ENCODE data around the gene SKIC2.
"Not testable (repeated sequence)": the region's sequence is repeated elsewhere in the genome, so short reads cannot be mapped to it uniquely, and the experiment has no call there.

SKIC2 gene

DNA sequence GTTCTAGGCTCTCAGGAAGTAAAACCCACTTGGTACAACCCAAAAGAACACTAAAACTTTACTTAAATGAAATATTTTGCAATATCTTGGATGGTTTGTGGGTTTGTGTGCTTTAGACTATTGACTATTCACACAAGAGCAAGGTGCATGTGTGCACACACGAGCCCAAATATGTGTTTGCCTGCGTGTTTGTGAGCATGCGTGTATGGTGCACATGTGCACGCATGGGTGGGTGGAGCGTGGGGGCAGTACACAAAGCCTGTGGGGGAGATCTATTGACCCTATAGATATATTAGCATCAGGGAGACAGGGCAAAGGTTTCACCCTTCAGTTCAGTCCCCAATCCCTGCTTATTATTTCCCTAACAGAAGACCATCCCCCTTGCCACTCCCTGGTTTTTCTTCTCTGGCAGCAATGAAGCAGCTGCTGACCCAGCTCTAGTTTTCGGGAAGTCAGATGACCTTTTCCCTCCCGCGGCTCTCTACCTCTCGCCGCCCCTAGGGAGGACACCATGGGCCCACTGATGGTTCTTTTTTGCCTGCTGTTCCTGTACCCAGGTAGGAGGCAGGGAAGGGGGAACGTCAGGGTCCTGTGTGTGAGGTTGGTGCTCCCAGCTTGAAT is 31.6 kb upstream of the SKIC2 start, which contains the start of gene C2:
TSS of gene C2 (plus strand) at position 476 of the 621 bp plus-strand sequence. CDS start at position 512, 36 bp downstream.
- Histone ChIP-seq H3K36me3 (ENCODE audit: control insufficient read depth, insufficient read depth, low read length) (no peaks in the 10 kb centered on the region), H3K4me3 (ENCODE audit: insufficient read depth, low read depth, low read length, poor library complexity, severe bottlenecking) (no peak within 1 kb of the TSS), H3K9me3 (ENCODE audit: control insufficient read depth, low read length) (no peaks in the 10 kb centered on the region), H3K27ac (ENCODE audit: insufficient read depth, low read length, poor library complexity, severe bottlenecking) (no peak within 1 kb of the TSS), H3K4me1 (ENCODE audit: control insufficient read depth, insufficient read depth, low read length, poor library complexity, severe bottlenecking) (no peaks in the 10 kb centered on the region), H3K27me3 (replicated peaks; ENCODE audit: control insufficient read depth, insufficient read depth, low read length, poor library complexity, severe bottlenecking) (no peaks in the 10 kb centered on the region)
- DNase-seq, result no peak

DNA sequence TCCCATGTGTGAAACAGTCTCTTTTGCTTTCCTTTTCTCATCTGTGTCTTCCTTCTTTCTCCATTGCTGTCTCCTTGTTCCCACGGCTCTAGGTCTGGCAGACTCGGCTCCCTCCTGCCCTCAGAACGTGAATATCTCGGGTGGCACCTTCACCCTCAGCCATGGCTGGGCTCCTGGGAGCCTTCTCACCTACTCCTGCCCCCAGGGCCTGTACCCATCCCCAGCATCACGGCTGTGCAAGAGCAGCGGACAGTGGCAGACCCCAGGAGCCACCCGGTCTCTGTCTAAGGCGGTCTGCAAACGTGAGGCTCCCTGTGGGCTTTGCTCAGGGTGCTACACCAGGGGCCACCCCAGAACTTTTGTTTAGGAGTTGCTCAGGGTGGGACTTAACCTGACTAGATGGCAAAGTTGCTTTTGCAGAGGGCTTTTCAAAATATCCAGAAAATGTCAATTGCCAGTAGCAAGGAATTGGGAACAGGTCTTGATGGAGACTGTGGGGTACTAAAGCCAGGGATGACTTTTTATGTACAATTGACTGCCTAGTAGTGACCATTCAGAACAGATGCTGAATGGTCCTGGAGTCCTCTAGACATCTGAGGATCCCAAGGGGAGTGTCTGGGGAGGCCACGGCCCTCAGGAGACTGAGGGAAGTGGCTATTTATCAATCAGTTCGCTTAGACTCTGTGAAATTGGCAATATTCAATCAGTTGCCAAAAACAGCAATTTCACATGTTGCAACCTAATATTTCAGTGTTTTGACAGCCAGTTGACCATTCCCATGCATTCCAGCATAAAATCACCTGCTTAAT is 30.9 kb upstream of the SKIC2 start:
- Histone ChIP-seq H3K9me3 (ENCODE audit: control insufficient read depth, low read length) (no peaks in the 10 kb centered on the region), H3K4me3 (ENCODE audit: insufficient read depth, low read depth, low read length, poor library complexity, severe bottlenecking) (no peak overlapping the region), H3K4me1 (ENCODE audit: control insufficient read depth, insufficient read depth, low read length, poor library complexity, severe bottlenecking) (no peaks in the 10 kb centered on the region), H3K27me3 (replicated peaks; ENCODE audit: control insufficient read depth, insufficient read depth, low read length, poor library complexity, severe bottlenecking) (no peaks in the 10 kb centered on the region), H3K36me3 (ENCODE audit: control insufficient read depth, insufficient read depth, low read length) (no peaks in the 10 kb centered on the region), H3K27ac (ENCODE audit: insufficient read depth, low read length, poor library complexity, severe bottlenecking) (no peak overlapping the region)
- no peak for DNase-seq

DNA sequence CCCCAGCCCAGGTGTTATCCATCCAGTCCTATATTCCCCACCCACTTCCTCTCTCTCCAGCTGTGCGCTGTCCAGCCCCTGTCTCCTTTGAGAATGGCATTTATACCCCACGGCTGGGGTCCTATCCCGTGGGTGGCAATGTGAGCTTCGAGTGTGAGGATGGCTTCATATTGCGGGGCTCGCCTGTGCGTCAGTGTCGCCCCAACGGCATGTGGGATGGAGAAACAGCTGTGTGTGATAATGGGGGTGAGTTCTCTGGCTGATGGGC is 30.4 kb upstream of the SKIC2 start:
- DNase-seq, result no peak
- H3K4me1 ChIP-seq (ENCODE audit: control insufficient read depth, insufficient read depth, low read length, poor library complexity, severe bottlenecking), result no peaks in the 10 kb centered on the region
- H3K27ac ChIP-seq (ENCODE audit: insufficient read depth, low read length, poor library complexity, severe bottlenecking), result no peak overlapping the region
- no peaks in the 10 kb centered on the region for H3K9me3 ChIP-seq (ENCODE audit: control insufficient read depth, low read length)
- no peaks in the 10 kb centered on the region for H3K36me3 ChIP-seq (ENCODE audit: control insufficient read depth, insufficient read depth, low read length)
- no peaks in the 10 kb centered on the region for H3K27me3 ChIP-seq (replicated peaks; ENCODE audit: control insufficient read depth, insufficient read depth, low read length, poor library complexity, severe bottlenecking)
- no peak overlapping the region for H3K4me3 ChIP-seq (ENCODE audit: insufficient read depth, low read depth, low read length, poor library complexity, severe bottlenecking)

DNA sequence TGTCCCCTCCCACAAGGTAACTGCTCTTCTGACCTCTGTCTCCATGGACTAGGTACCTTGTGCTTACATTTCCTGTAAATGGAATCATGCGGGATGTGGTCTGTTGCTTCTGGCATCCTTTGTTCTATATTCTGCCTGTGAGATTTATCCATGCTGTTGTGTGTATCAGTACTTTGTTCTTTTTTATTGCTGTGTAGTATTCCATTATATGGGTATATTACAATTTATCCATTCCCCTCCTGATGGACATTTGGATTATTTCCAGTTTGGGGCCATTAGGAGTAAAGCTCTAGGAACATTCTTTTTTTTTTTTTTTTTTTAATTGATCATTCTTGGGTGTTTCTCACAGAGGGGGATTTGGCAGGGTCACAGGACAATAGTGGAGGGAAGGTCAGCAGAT is 28.0 kb upstream of the SKIC2 start:
- no peak overlapping the region for H3K4me3 ChIP-seq (ENCODE audit: insufficient read depth, low read depth, low read length, poor library complexity, severe bottlenecking)
- DNase-seq, result no peak
- H3K9me3 ChIP-seq (ENCODE audit: control insufficient read depth, low read length), result no peaks in the 10 kb centered on the region
- H3K27ac ChIP-seq (ENCODE audit: insufficient read depth, low read length, poor library complexity, severe bottlenecking), result no peak overlapping the region
- no peaks in the 10 kb centered on the region for H3K27me3 ChIP-seq (replicated peaks; ENCODE audit: control insufficient read depth, insufficient read depth, low read length, poor library complexity, severe bottlenecking)
- H3K36me3 ChIP-seq (ENCODE audit: control insufficient read depth, insufficient read depth, low read length), result no peaks in the 10 kb centered on the region
- H3K4me1 ChIP-seq (ENCODE audit: control insufficient read depth, insufficient read depth, low read length, poor library complexity, severe bottlenecking), result no peaks in the 10 kb centered on the region

DNA sequence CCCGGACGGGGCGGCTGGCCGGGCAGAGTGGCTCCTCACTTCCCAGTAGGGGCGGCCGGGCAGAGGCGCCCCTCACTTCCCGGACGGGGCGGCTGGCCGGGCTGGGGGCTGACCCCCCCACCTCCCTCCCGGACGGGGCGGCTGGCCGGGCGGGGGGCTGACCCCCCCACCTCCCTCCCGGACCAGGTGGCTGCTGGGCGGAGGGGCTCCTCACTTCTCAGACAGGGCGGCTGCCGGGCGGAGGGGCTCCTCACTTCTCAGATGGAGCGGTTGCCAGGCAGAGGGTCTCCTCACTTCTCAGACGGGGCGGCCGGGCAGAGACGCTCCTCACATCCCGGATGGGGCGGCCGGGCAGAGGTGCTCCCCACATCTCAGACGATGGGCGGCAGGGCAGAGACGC is 26.8 kb upstream of the SKIC2 start:
- H3K4me1 ChIP-seq (ENCODE audit: control insufficient read depth, insufficient read depth, low read length, poor library complexity, severe bottlenecking); H3K36me3 ChIP-seq (ENCODE audit: control insufficient read depth, insufficient read depth, low read length); H3K27ac ChIP-seq (ENCODE audit: insufficient read depth, low read length, poor library complexity, severe bottlenecking); H3K4me3 ChIP-seq (ENCODE audit: insufficient read depth, low read depth, low read length, poor library complexity, severe bottlenecking); H3K27me3 ChIP-seq (replicated peaks; ENCODE audit: control insufficient read depth, insufficient read depth, low read length, poor library complexity, severe bottlenecking); H3K9me3 ChIP-seq (ENCODE audit: control insufficient read depth, low read length); DNase-seq: not testable (repeated sequence)

DNA sequence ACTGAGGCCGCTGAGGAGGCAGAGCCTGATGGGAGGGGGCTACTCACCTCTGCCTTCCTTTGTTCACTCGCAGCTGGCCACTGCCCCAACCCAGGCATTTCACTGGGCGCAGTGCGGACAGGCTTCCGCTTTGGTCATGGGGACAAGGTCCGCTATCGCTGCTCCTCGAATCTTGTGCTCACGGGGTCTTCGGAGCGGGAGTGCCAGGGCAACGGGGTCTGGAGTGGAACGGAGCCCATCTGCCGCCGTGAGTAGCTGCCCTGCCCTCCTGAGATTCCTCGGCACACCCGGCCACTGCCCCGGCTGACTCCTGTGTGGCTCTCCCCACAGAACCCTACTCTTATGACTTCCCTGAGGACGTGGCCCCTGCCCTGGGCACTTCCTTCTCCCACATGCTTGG is 25.4 kb upstream of the SKIC2 start:
- Histone ChIP-seq H3K4me3 (ENCODE audit: insufficient read depth, low read depth, low read length, poor library complexity, severe bottlenecking) (no peak overlapping the region), H3K27ac (ENCODE audit: insufficient read depth, low read length, poor library complexity, severe bottlenecking) (no peak overlapping the region)

DNA sequence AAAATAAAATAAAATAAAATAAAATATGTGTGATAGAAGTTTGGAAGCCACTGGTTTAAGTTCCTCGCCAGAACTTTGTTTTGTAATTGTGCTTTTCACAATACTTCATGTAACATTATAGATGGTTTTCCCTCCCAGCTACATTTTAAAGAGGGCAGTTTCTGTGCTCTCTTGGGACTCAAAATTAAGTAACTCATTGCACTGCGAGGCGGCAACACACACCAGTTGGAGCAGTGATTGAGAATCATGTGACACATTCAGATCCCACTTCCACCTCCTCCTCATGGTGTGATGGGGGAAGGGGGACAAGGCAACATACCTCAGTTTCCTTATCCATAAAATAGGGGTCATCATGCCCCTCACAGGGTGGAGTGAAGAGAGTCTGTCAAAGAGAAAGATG is 24.0 kb upstream of the SKIC2 start:
- Histone ChIP-seq H3K9me3 (ENCODE audit: control insufficient read depth, low read length) (no peaks in the 10 kb centered on the region), H3K4me1 (ENCODE audit: control insufficient read depth, insufficient read depth, low read length, poor library complexity, severe bottlenecking) (no peaks in the 10 kb centered on the region), H3K27ac (ENCODE audit: insufficient read depth, low read length, poor library complexity, severe bottlenecking) (no peak overlapping the region), H3K27me3 (replicated peaks; ENCODE audit: control insufficient read depth, insufficient read depth, low read length, poor library complexity, severe bottlenecking) (no peaks in the 10 kb centered on the region), H3K36me3 (ENCODE audit: control insufficient read depth, insufficient read depth, low read length) (no peaks in the 10 kb centered on the region), H3K4me3 (ENCODE audit: insufficient read depth, low read depth, low read length, poor library complexity, severe bottlenecking) (no peak overlapping the region)
- no peak for DNase-seq

More for the DNA sequence above, 25.4 kb upstream of the SKIC2 start:
- no peaks in the 10 kb centered on the region for H3K9me3 ChIP-seq (ENCODE audit: control insufficient read depth, low read length)
- no peaks in the 10 kb centered on the region for H3K36me3 ChIP-seq (ENCODE audit: control insufficient read depth, insufficient read depth, low read length)
- H3K4me1 ChIP-seq (ENCODE audit: control insufficient read depth, insufficient read depth, low read length, poor library complexity, severe bottlenecking), result no peaks in the 10 kb centered on the region
- no peak for DNase-seq
- H3K27me3 ChIP-seq (replicated peaks; ENCODE audit: control insufficient read depth, insufficient read depth, low read length, poor library complexity, severe bottlenecking), result no peaks in the 10 kb centered on the region

DNA sequence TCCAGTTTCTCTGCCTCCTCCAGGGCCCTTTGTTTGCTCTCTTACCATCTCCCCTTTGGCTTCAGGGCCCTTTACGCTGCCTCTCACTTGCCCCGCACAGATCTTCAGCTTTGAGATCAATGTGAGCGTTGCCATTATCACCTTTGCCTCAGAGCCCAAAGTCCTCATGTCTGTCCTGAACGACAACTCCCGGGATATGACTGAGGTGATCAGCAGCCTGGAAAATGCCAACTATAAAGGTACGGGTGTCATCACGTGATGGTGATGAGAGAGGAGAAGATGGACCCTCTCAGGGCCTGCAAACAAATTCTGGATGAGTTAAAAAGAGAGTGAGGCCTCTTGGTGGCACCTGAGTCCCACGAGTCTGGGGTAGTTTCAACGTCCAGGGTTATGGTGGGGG is 23.2 kb upstream of the SKIC2 start:
- no peaks in the 10 kb centered on the region for H3K36me3 ChIP-seq (ENCODE audit: control insufficient read depth, insufficient read depth, low read length)
- no peaks in the 10 kb centered on the region for H3K27me3 ChIP-seq (replicated peaks; ENCODE audit: control insufficient read depth, insufficient read depth, low read length, poor library complexity, severe bottlenecking)
- H3K27ac ChIP-seq (ENCODE audit: insufficient read depth, low read length, poor library complexity, severe bottlenecking), result no peak overlapping the region
- no peaks in the 10 kb centered on the region for H3K9me3 ChIP-seq (ENCODE audit: control insufficient read depth, low read length)
- no peak overlapping the region for H3K4me3 ChIP-seq (ENCODE audit: insufficient read depth, low read depth, low read length, poor library complexity, severe bottlenecking)
- no peaks in the 10 kb centered on the region for H3K4me1 ChIP-seq (ENCODE audit: control insufficient read depth, insufficient read depth, low read length, poor library complexity, severe bottlenecking)
- DNase-seq, result no peak

DNA sequence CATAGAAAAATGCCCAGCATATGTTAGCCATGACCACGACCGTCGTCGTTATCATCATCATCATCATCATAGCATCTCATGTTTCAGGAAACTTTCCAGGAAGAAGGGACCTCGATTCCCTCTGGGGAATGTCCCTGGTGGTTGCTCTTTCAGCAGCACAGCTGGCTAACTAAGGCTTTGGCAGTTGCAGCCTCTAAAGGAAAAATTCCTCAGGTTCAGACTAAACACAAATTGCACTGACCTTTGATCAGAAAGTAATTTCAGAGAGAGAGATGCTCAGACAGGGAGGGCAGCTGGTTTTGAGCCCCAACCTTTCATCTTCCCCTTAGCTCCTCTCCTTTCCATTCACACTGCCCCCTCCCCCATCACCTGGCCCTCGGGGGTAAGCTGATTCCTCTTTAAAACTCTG is 18.7 kb upstream of the SKIC2 start:
- DNase-seq, result no peak
- Histone ChIP-seq H3K27me3 (replicated peaks; ENCODE audit: control insufficient read depth, insufficient read depth, low read length, poor library complexity, severe bottlenecking) (no peaks in the 10 kb centered on the region), H3K9me3 (ENCODE audit: control insufficient read depth, low read length) (no peaks in the 10 kb centered on the region), H3K4me1 (ENCODE audit: control insufficient read depth, insufficient read depth, low read length, poor library complexity, severe bottlenecking) (no peaks in the 10 kb centered on the region), H3K4me3 (ENCODE audit: insufficient read depth, low read depth, low read length, poor library complexity, severe bottlenecking) (no peak overlapping the region), H3K27ac (ENCODE audit: insufficient read depth, low read length, poor library complexity, severe bottlenecking) (no peak overlapping the region), H3K36me3 (ENCODE audit: control insufficient read depth, insufficient read depth, low read length) (no peaks in the 10 kb centered on the region)

DNA sequence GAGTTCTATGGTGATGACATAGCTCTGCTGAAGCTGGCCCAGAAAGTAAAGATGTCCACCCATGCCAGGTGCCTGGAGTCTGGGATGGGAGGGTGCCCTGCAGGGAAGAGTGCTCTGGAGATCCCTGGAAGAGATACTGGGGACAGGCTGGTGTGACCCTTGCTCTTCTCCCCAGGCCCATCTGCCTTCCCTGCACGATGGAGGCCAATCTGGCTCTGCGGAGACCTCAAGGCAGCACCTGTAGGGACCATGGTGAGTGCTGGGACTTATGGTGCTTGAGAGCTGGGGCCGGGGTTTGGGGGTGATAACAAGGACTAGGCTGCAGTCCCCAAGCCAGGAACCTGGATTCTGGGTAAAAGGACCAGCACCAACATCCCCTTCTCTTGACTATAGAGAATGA is 15.2 kb upstream of the SKIC2 start:
- H3K36me3 ChIP-seq (ENCODE audit: control insufficient read depth, insufficient read depth, low read length), result no peaks in the 10 kb centered on the region
- no peak for DNase-seq
- H3K4me1 ChIP-seq (ENCODE audit: control insufficient read depth, insufficient read depth, low read length, poor library complexity, severe bottlenecking), result no peaks in the 10 kb centered on the region
- no peak overlapping the region for H3K4me3 ChIP-seq (ENCODE audit: insufficient read depth, low read depth, low read length, poor library complexity, severe bottlenecking)
- no peaks in the 10 kb centered on the region for H3K9me3 ChIP-seq (ENCODE audit: control insufficient read depth, low read length)
- H3K27ac ChIP-seq (ENCODE audit: insufficient read depth, low read length, poor library complexity, severe bottlenecking), result no peak overlapping the region
- H3K27me3 ChIP-seq (replicated peaks; ENCODE audit: control insufficient read depth, insufficient read depth, low read length, poor library complexity, severe bottlenecking), result no peaks in the 10 kb centered on the region

All from effector memory CD4-positive, alpha-beta T cell (primary cell).